ENCODE results near the gene CD180. TPM values are rescaled to one million over a fixed set of nuclear protein-coding genes. Genes with fewer than 3 reads are reported as not detected.

CD180 gene
- total and polyA plus RNA-seq, 9 of the 15 experiments (the other 6 are each of a cell fraction or from before 2014, with no cell fraction given) = 0.01 to 0.07 TPM; not detected in 7

DNA sequence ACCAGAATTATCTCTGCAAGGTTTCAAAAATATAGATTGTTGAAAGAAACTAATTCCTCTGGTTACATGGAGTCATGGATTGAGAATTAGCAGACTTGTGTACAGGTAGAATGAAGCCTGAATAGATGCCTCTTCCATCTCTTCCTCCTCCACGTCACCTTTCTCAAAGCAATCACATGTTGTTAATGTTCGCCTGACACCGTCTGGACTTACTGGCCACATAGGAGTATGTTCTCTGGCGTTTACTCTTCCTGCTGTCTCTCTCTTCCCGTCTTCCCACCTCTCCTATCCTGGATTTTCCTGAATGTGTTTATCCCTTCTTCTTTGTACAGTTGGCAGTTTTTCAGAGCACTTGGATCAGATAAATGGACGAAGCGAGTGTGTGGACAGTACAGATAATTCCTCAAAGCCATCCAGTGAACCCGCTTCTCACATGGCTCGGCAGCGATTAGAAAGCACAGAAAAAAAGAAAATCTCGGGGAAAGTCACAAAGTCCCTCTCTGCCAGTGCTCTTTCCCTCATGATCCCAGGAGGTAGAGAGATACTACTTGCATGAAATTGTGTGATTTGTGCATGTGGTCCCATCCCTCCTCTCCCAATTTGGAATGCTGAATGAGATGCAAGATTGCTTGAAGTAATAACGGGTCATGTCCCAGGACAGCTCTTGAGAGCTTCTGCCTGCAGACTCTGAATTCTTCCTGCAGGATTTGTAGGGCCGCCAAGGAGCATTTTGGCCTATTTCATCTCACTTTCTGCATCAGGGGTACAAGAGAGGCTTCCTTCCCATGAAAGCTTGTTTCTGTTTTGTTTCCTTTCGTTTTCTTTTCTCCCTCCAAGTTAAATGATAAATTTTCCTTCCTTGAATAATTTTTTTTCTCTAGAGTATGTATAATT lies 47.3 kb downstream of the CD180 start (continued):
- TF ChIP-seq, protein P1, sequence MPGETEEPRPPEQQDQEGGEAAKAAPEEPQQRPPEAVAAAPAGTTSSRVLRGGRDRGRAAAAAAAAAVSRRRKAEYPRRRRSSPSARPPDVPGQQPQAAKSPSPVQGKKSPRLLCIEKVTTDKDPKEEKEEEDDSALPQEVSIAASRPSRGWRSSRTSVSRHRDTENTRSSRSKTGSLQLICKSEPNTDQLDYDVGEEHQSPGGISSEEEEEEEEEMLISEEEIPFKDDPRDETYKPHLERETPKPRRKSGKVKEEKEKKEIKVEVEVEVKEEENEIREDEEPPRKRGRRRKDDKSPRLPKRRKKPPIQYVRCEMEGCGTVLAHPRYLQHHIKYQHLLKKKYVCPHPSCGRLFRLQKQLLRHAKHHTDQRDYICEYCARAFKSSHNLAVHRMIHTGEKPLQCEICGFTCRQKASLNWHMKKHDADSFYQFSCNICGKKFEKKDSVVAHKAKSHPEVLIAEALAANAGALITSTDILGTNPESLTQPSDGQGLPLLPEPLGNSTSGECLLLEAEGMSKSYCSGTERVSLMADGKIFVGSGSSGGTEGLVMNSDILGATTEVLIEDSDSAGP (CRISPR knock-in tag; IDR thresholded peaks at IDR 0.05) = no peak
- no peak for TF ChIP-seq TCF7 (IDR thresholded peaks at IDR 0.05; ENCODE audit: borderline replicate concordance)
- no peak for TF ChIP-seq MEF2A (IDR thresholded peaks at IDR 0.05; ENCODE audit: control insufficient read depth, low read depth, low read length)
- TF ChIP-seq KDM1A (IDR thresholded peaks at IDR 0.05) = peak in 1 of 2 experiments; percentile 22; a peak in 1 of 4 replicates
- TF ChIP-seq PYGO2 (tag; IDR thresholded peaks at IDR 0.05) = no peak
- TF ChIP-seq, protein P2, sequence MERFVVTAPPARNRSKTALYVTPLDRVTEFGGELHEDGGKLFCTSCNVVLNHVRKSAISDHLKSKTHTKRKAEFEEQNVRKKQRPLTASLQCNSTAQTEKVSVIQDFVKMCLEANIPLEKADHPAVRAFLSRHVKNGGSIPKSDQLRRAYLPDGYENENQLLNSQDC (CRISPR knock-in tag; IDR thresholded peaks at IDR 0.05) = no peak
- peak; percentile 46; the same call in 1 of the 2 replicates for TF ChIP-seq C11orf30 (IDR thresholded peaks at IDR 0.05; ENCODE audit: low read depth)
- no peak for TF ChIP-seq ZKSCAN8 (CRISPR knock-in tag; IDR thresholded peaks at IDR 0.05)
- TF ChIP-seq, protein P3, sequence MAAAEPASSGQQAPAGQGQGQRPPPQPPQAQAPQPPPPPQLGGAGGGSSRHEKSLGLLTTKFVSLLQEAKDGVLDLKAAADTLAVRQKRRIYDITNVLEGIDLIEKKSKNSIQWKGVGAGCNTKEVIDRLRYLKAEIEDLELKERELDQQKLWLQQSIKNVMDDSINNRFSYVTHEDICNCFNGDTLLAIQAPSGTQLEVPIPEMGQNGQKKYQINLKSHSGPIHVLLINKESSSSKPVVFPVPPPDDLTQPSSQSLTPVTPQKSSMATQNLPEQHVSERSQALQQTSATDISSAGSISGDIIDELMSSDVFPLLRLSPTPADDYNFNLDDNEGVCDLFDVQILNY (CRISPR knock-in tag; IDR thresholded peaks at IDR 0.05) = no peak
- TF ChIP-seq, protein P4, sequence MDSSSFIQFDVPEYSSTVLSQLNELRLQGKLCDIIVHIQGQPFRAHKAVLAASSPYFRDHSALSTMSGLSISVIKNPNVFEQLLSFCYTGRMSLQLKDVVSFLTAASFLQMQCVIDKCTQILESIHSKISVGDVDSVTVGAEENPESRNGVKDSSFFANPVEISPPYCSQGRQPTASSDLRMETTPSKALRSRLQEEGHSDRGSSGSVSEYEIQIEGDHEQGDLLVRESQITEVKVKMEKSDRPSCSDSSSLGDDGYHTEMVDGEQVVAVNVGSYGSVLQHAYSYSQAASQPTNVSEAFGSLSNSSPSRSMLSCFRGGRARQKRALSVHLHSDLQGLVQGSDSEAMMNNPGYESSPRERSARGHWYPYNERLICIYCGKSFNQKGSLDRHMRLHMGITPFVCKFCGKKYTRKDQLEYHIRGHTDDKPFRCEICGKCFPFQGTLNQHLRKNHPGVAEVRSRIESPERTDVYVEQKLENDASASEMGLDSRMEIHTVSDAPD (CRISPR knock-in tag; IDR thresholded peaks at IDR 0.05) = no peak
- TF ChIP-seq NFE2 (IDR thresholded peaks at IDR 0.05; ENCODE audit: low read depth) = 0 out of 2 replicates have a peak, but pooled peaks have one; percentile 5
- no peak for TF ChIP-seq CREBBP (IDR thresholded peaks at IDR 0.05; ENCODE audit: low read depth, low read length)
- no peak for TF ChIP-seq SUPT5H (IDR thresholded peaks at IDR 0.05)
- peak; percentile 66; the same call in 1 of the 2 replicates for TF ChIP-seq TEAD4 (IDR thresholded peaks at IDR 0.05; ENCODE audit: low read length)
- no peak for TF ChIP-seq TEAD4 (CRISPR knock-in tag; IDR thresholded peaks at IDR 0.05; ENCODE audit: borderline replicate concordance)
- TF ChIP-seq, protein P5, sequence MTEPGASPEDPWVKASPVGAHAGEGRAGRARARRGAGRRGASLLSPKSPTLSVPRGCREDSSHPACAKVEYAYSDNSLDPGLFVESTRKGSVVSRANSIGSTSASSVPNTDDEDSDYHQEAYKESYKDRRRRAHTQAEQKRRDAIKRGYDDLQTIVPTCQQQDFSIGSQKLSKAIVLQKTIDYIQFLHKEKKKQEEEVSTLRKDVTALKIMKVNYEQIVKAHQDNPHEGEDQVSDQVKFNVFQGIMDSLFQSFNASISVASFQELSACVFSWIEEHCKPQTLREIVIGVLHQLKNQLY (CRISPR knock-in tag; conservative IDR thresholded peaks at IDR 0.05) = no peak
- TF ChIP-seq TCF7L2 (IDR thresholded peaks at IDR 0.05; ENCODE audit: low read depth, low read length) = no peak
- TF ChIP-seq BRCA1 (IDR thresholded peaks at IDR 0.05) = no peak
- TF ChIP-seq BRCA1 (CRISPR knock-in tag; IDR thresholded peaks at IDR 0.05) = no peak

Data from K562 (cell line).